WTC11 (cell line): ENCODE results near the gene SPTLC3. TPM values are rescaled to one million over a fixed set of nuclear protein-coding genes. Genes with fewer than 3 reads are reported as not detected.

Source experiments
- ATAC-seq: fragments of 200-7000 bp; cut with Tn5 transposase; 2 replicates; pipeline ENCODE4 v1.10.0; 2021; ENCODE audit warnings: mild to moderate bottlenecking, moderate library complexity
- CTCF ChIA-PET: fragments of 300-600 bp; sonication (Branson Sonifier 250); formaldehyde crosslinking; loops from one replicate; lab custom pipeline; 2021; ENCODE audit warnings: antibody characterized with exemption; lab: Charles Lee
- POLR2A ChIA-PET: fragments of 350-600 bp; sonication (Branson Sonifier 250); formaldehyde crosslinking; loops from one replicate; lab custom pipeline; 2021; ENCODE audit warnings: antibody characterized with exemption; lab: Charles Lee
- DNase-seq: peaks from one replicate; pipeline ENCODE4 v3.0.0; 2021; ENCODE audit warnings: low spot score
- H3K27ac Mint-ChIP-seq: 2 replicates; pipeline ENCODE4 v1.8.0; 2021; ENCODE audit warnings: mixed read lengths
- H3K27me3 Mint-ChIP-seq: 2 replicates; pipeline ENCODE4 v1.8.0; 2021; ENCODE audit warnings: low read depth, mild to moderate bottlenecking, moderate library complexity, mixed read lengths
- H3K36me3 Mint-ChIP-seq: 2 replicates; pipeline ENCODE4 v1.8.0; 2021; ENCODE audit warnings: mixed read lengths
- H3K4me1 Mint-ChIP-seq: 2 replicates; pipeline ENCODE4 v1.8.0; 2022; ENCODE audit warnings: mixed read lengths
- H3K4me3 Mint-ChIP-seq: 2 replicates; pipeline ENCODE4 v1.8.0; 2021; ENCODE audit warnings: mild to moderate bottlenecking, moderate library complexity, mixed read lengths
- H3K9me3 Mint-ChIP-seq: 2 replicates; pipeline ENCODE4 v1.8.0; 2021; ENCODE audit warnings: mixed read lengths
- ATF1 ChIP-seq: sonication (generic); formaldehyde crosslinking; IDR thresholded peaks from 2 replicates; pipeline ENCODE4 v1.8.1; 2023; ENCODE audit warnings: mild to moderate bottlenecking, moderate library complexity, missing genetic modification reagents
- ATF3 ChIP-seq: sonication (generic); formaldehyde crosslinking; conservative IDR thresholded peaks from 2 replicates; pipeline ENCODE4 v1.8.1; 2022; ENCODE audit warnings: mild to moderate bottlenecking, missing genetic modification reagents
- CREM ChIP-seq: sonication (generic); formaldehyde crosslinking; IDR thresholded peaks from 2 replicates; pipeline ENCODE4 v1.8.1; 2022; ENCODE audit warnings: mild to moderate bottlenecking, missing genetic modification reagents, moderate library complexity
- CTCF ChIP-seq: fragments of 200-600 bp; IDR thresholded peaks from 2 replicates; pipeline ENCODE4 v1.8.0; 2022; ENCODE audit warnings: antibody characterized with exemption
- ELF4 ChIP-seq: sonication (generic); formaldehyde crosslinking; IDR thresholded peaks from 2 replicates; pipeline ENCODE4 v1.8.1; 2022; ENCODE audit warnings: low read depth, mild to moderate bottlenecking, moderate library complexity, missing genetic modification reagents
- FOXP1 ChIP-seq: sonication (generic); formaldehyde crosslinking; IDR thresholded peaks from 2 replicates; pipeline ENCODE4 v1.8.0; 2022; ENCODE audit warnings: missing genetic modification reagents, mild to moderate bottlenecking, moderate library complexity, borderline replicate concordance
- GABPB1 ChIP-seq: sonication (generic); formaldehyde crosslinking; IDR thresholded peaks from 2 replicates; pipeline ENCODE4 v1.8.1; 2023; ENCODE audit warnings: mild to moderate bottlenecking, missing genetic modification reagents
- GRHL2 ChIP-seq: fragments of 250-450 bp; sonication (Bioruptor Pico); IDR thresholded peaks from 2 replicates; pipeline ENCODE4 v1.8.0; 2022; ENCODE audit warnings: mild to moderate bottlenecking, moderate library complexity; ENCODE audit not compliant: insufficient replicate concordance, severe bottlenecking
- GTF2I ChIP-seq: fragments of 250-450 bp; sonication (Bioruptor Pico); conservative IDR thresholded peaks from 2 replicates; pipeline ENCODE4 v1.4.0; 2021; ENCODE audit warnings: mild to moderate bottlenecking
- JUN ChIP-seq: sonication (generic); formaldehyde crosslinking; IDR thresholded peaks from 2 replicates; pipeline ENCODE4 v1.8.0; 2023; ENCODE audit warnings: mild to moderate bottlenecking, missing genetic modification reagents
- NFATC4 ChIP-seq: fragments of 250-450 bp; sonication (Bioruptor Pico); IDR thresholded peaks from 2 replicates; pipeline ENCODE4 v1.9.0; 2021; ENCODE audit warnings: mild to moderate bottlenecking
- NR2C2 ChIP-seq: sonication (generic); formaldehyde crosslinking; IDR thresholded peaks from 2 replicates; pipeline ENCODE4 v1.8.0; 2022; ENCODE audit warnings: mild to moderate bottlenecking, missing genetic modification reagents
- NR3C1 ChIP-seq: sonication (generic); formaldehyde crosslinking; conservative IDR thresholded peaks from 2 replicates; pipeline ENCODE4 v1.8.1; 2023; ENCODE audit warnings: low read depth, mild to moderate bottlenecking, missing genetic modification reagents
- OVOL2 ChIP-seq: fragments of 250-450 bp; sonication (Bioruptor Pico); IDR thresholded peaks from 2 replicates; pipeline ENCODE4 v1.9.0; 2021; ENCODE audit warnings: mild to moderate bottlenecking, borderline replicate concordance
- TEAD4 ChIP-seq: sonication (generic); formaldehyde crosslinking; IDR thresholded peaks from 2 replicates; pipeline ENCODE4 v1.8.0; 2022; ENCODE audit warnings: mild to moderate bottlenecking, missing genetic modification reagents
- TP53 ChIP-seq: sonication (generic); formaldehyde crosslinking; IDR thresholded peaks from 2 replicates; pipeline ENCODE4 v1.8.1; 2023; ENCODE audit warnings: mild to moderate bottlenecking, missing genetic modification reagents
- ZNF263 ChIP-seq: sonication (generic); formaldehyde crosslinking; IDR thresholded peaks from 2 replicates; pipeline ENCODE4 v1.8.1; 2022; ENCODE audit warnings: low read depth, mild to moderate bottlenecking, moderate library complexity, missing genetic modification reagents
- ZNF396 ChIP-seq: fragments of 250-450 bp; sonication (Bioruptor Pico); IDR thresholded peaks from 2 replicates; pipeline ENCODE4 v1.8.0; 2021; ENCODE audit warnings: mild to moderate bottlenecking, moderate library complexity, borderline replicate concordance
- ZNF416 ChIP-seq: fragments of 250-450 bp; sonication (Bioruptor Pico); IDR thresholded peaks from 2 replicates; pipeline ENCODE4 v1.9.0; 2021; ENCODE audit warnings: mild to moderate bottlenecking, inconsistent platforms
- total RNA-seq: library from RNA; stranded (reverse); gene quantifications from 3 replicates; pipeline ENCODE4 v1.2.3, GENCODE V29; 2021
- TF ChIP-seq, protein P1 (sequence below): sonication (generic); formaldehyde crosslinking; IDR thresholded peaks from 2 replicates; pipeline ENCODE4 v1.8.1; 2023; ENCODE audit warnings: mild to moderate bottlenecking, missing genetic modification reagents, moderate library complexity
- TF ChIP-seq, protein P2 (sequence below): sonication (generic); formaldehyde crosslinking; IDR thresholded peaks from 2 replicates; pipeline ENCODE4 v1.8.1; 2022; ENCODE audit warnings: missing genetic modification reagents, borderline replicate concordance
- TF ChIP-seq, protein P3 (sequence below): sonication (generic); formaldehyde crosslinking; IDR thresholded peaks from 2 replicates; pipeline ENCODE4 v1.8.0; 2022; ENCODE audit warnings: missing genetic modification reagents

The SPTLC3 gene
- total RNA-seq, 1 experiment from 2014 or later = 0.13 TPM

- TF ChIP-seq, protein P1, sequence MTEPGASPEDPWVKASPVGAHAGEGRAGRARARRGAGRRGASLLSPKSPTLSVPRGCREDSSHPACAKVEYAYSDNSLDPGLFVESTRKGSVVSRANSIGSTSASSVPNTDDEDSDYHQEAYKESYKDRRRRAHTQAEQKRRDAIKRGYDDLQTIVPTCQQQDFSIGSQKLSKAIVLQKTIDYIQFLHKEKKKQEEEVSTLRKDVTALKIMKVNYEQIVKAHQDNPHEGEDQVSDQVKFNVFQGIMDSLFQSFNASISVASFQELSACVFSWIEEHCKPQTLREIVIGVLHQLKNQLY (CRISPR knock-in tag) = no peak
- TF ChIP-seq ATF1 (CRISPR knock-in tag) (no peak), ATF3 (CRISPR knock-in tag) (no peak)
- Mint-ChIP-seq H3K27ac (no peak overlapping the region), H3K4me1 (peaks cover 27% of the 10 kb centered on the region), H3K27me3 (no peaks in the 10 kb centered on the region; the same call in 1 of the 2 replicates), H3K36me3 (no peaks in the 10 kb centered on the region), H3K4me3 (no peak overlapping the region), H3K9me3 (no peaks in the 10 kb centered on the region)
- ATAC-seq (peak; percentile 42), DNase-seq (no peak)
- CTCF ChIA-PET = interaction anchor here (0.8 to 1.1 kb wide), 2 partner anchors 174 to 204 kb away, joined by 3 to 4 read pairs; no protein-coding TSS in a partner anchor
- POLR2A ChIA-PET = interaction anchor here (1.1 kb wide), 1 partner anchor 11 kb away, joined by 3 read pairs; no protein-coding TSS in a partner anchor
Measured at GRCh38 chr20:13098720-13099355, 90.1 kb downstream of the SPTLC3 start.

DNA sequence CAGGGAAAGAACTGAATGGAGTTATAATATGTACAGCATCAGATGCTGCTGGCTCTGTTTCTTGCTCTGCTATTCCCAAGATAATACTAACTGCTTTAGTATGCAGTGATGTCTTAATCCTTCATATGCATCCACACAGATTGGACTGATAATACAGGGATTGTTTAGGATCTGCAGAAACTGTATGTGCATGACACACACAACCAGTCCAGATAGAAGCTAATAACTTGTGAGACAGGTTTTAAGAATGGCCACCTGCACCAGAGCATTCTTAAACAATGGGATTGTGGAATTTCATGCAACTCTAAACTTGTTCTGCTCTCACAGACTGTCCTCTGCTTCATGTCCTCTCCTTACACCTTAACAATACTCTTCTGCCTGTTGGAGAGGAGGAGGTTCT lies 90.9 kb downstream of the SPTLC3 start:
- Mint-ChIP-seq H3K9me3 (no peaks in the 10 kb centered on the region), H3K4me3 (no peak overlapping the region), H3K4me1 (peaks cover 28% of the 10 kb centered on the region), H3K27ac (no peak overlapping the region), H3K27me3 (no peaks in the 10 kb centered on the region; the same call in 1 of the 2 replicates), H3K36me3 (no peaks in the 10 kb centered on the region)
- DNase-seq = no peak
- POLR2A ChIA-PET = interaction anchor here (1.1 kb wide), 1 partner anchor 10 kb away, joined by 3 read pairs; no protein-coding TSS in a partner anchor
- TF ChIP-seq, protein P2, sequence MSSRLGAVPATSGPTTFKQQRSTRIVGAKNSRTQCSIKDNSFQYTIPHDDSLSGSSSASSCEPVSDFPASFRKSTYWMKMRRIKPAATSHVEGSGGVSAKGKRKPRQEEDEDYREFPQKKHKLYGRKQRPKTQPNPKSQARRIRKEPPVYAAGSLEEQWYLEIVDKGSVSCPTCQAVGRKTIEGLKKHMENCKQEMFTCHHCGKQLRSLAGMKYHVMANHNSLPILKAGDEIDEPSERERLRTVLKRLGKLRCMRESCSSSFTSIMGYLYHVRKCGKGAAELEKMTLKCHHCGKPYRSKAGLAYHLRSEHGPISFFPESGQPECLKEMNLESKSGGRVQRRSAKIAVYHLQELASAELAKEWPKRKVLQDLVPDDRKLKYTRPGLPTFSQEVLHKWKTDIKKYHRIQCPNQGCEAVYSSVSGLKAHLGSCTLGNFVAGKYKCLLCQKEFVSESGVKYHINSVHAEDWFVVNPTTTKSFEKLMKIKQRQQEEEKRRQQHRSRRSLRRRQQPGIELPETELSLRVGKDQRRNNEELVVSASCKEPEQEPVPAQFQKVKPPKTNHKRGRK (CRISPR knock-in tag) = no peak
- TF ChIP-seq ELF4 (CRISPR knock-in tag) (no peak), TP53 (CRISPR knock-in tag) (no peak), NR2C2 (CRISPR knock-in tag) (no peak), OVOL2 (CRISPR knock-in tag) (no peak), TEAD4 (CRISPR knock-in tag) (no peak), GTF2I (no peak), GRHL2 (CRISPR knock-in tag) (no peak), FOXP1 (CRISPR knock-in tag) (no peak), NR3C1 (CRISPR knock-in tag) (no peak)
- CTCF ChIA-PET = no interaction called here
- no peak for ATAC-seq

DNA sequence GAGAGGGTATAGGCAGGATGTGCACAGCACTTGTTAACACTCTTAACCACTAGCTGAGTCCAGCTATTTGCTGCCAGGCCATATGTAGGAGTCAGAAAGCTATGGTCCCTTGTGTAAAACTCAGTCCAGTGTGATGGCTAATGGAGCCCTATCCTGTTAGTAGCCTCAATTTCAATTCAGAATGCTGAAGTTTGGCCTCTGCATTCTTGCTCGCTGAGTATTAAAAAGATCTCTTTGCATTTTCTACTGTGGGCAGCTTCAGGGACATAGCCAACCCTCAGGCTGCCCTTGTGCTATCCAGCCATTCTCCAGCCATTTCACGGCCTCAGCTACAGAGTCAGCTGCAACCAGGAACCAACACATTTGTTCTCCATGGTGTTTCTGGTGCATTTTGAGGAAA lies 92.5 kb downstream of the SPTLC3 start:
- POLR2A ChIA-PET = no interaction called here
- Mint-ChIP-seq H3K9me3 (no peaks in the 10 kb centered on the region), H3K4me1 (peaks cover 37% of the 10 kb centered on the region), H3K36me3 (no peaks in the 10 kb centered on the region), H3K27me3 (no peaks in the 10 kb centered on the region; the same call in 1 of the 2 replicates), H3K27ac (no peak overlapping the region), H3K4me3 (no peak overlapping the region)
- CTCF ChIA-PET = interaction anchor here (0.9 to 1.9 kb wide), 5 partner anchors 13 to 201 kb away, joined by 3 to 8 read pairs (median 4); no protein-coding TSS in a partner anchor
- ATAC-seq (no peak), DNase-seq (no peak)
- TF ChIP-seq CREM (CRISPR knock-in tag) (no peak), ZNF396 (CRISPR knock-in tag) (no peak), GRHL2 (CRISPR knock-in tag) (no peak), GABPB1 (no peak), ELF4 (CRISPR knock-in tag) (no peak), ZNF416 (no peak), ZNF263 (CRISPR knock-in tag) (no peak), NFATC4 (no peak), JUN (CRISPR knock-in tag) (no peak), CTCF (no peak)
- TF ChIP-seq, protein P2 (CRISPR knock-in tag) = no peak
- TF ChIP-seq, protein P3, sequence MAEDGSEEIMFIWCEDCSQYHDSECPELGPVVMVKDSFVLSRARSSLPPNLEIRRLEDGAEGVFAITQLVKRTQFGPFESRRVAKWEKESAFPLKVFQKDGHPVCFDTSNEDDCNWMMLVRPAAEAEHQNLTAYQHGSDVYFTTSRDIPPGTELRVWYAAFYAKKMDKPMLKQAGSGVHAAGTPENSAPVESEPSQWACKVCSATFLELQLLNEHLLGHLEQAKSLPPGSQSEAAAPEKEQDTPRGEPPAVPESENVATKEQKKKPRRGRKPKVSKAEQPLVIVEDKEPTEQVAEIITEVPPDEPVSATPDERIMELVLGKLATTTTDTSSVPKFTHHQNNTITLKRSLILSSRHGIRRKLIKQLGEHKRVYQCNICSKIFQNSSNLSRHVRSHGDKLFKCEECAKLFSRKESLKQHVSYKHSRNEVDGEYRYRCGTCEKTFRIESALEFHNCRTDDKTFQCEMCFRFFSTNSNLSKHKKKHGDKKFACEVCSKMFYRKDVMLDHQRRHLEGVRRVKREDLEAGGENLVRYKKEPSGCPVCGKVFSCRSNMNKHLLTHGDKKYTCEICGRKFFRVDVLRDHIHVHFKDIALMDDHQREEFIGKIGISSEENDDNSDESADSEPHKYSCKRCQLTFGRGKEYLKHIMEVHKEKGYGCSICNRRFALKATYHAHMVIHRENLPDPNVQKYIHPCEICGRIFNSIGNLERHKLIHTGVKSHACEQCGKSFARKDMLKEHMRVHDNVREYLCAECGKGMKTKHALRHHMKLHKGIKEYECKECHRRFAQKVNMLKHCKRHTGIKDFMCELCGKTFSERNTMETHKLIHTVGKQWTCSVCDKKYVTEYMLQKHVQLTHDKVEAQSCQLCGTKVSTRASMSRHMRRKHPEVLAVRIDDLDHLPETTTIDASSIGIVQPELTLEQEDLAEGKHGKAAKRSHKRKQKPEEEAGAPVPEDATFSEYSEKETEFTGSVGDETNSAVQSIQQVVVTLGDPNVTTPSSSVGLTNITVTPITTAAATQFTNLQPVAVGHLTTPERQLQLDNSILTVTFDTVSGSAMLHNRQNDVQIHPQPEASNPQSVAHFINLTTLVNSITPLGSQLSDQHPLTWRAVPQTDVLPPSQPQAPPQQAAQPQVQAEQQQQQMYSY = no peak
